A172 (cell line): Measurements from ENCODE around the gene CCDC141. TPM values are rescaled to one million over a fixed set of nuclear protein-coding genes. Genes with fewer than 3 reads are reported as not detected.
A peak's percentile ranks its signal among the peaks of the same experiment; 100 is the strongest.

Experiments
- DNase-seq: peaks from one replicate; pipeline ENCODE4 v3.0.0-alpha.2; 2015; ENCODE audit warnings: low spot score
- total RNA-seq: library from RNA; depleted of rRNA; stranded (reverse); fragments of >200 nt; shearing (Covaris generic); gene quantifications from 2 replicates; pipeline ENCODE4 v1.2.3, GENCODE V29; 2014

CCDC141 gene
- total RNA-seq, 1 experiment from 2014 or later: 0.31 TPM

- DNase-seq: no peak
These were observed 178.4 kb downstream of the CCDC141 start for GRCh38 chr2:178871536-178871935.

GRCh38 chr2:178870703-178871102 is 179.2 kb downstream of the CCDC141 start:
- DNase-seq: peak; percentile 71

GRCh38 chr2:178865999-178866398 is 183.9 kb downstream of the CCDC141 start:
- no peak for DNase-seq

GRCh38 chr2:178865146-178865936 is 184.6 kb downstream of the CCDC141 start:
- DNase-seq: peak; percentile 52

GRCh38 chr2:178863856-178864620 is 185.9 kb downstream of the CCDC141 start:
- DNase-seq: peak; percentile 69

- DNase-seq: no peak
These were observed 186.6 kb downstream of the CCDC141 start for GRCh38 chr2:178863130-178863855.

- DNase-seq: no peak
These were observed 189.4 kb downstream of the CCDC141 start for GRCh38 chr2:178860551-178860950.

- no peak for DNase-seq
These were observed 190.2 kb downstream of the CCDC141 start for GRCh38 chr2:178859730-178860129.

GRCh38 chr2:178858896-178859625 is 190.9 kb downstream of the CCDC141 start:
- no peak for DNase-seq

- no peak for DNase-seq
These were observed 194.8 kb downstream of the CCDC141 start for GRCh38 chr2:178855151-178855550.

- DNase-seq: no peak
These were observed 201.6 kb downstream of the CCDC141 start for GRCh38 chr2:178848335-178848734.

GRCh38 chr2:178846458-178846802 is 203.5 kb downstream of the CCDC141 start:
- no peak for DNase-seq

GRCh38 chr2:178845566-178846457 is 204.1 kb downstream of the CCDC141 start:
- DNase-seq: no peak

- DNase-seq: no peak
These were observed 205.2 kb downstream of the CCDC141 start for GRCh38 chr2:178844701-178845100.

GRCh38 chr2:178844269-178844668 is 205.7 kb downstream of the CCDC141 start:
- no peak for DNase-seq

GRCh38 chr2:178843697-178844096 is 206.2 kb downstream of the CCDC141 start:
- no peak for DNase-seq

GRCh38 chr2:178836807-178837206 is 213.1 kb downstream of the CCDC141 start:
- no peak for DNase-seq

- DNase-seq: no peak
These were observed 215.9 kb downstream of the CCDC141 start for GRCh38 chr2:178834086-178834485.

- no peak for DNase-seq
These were observed 216.6 kb downstream of the CCDC141 start for GRCh38 chr2:178833382-178833781.

GRCh38 chr2:178830451-178830850 is 219.5 kb downstream of the CCDC141 start:
- no peak for DNase-seq

- no peak for DNase-seq
These were observed 220.0 kb downstream of the CCDC141 start for GRCh38 chr2:178829981-178830380.
